HCT116 (cell line): ENCODE data around the gene PROSER3. TPM values are rescaled to one million over a fixed set of nuclear protein-coding genes. Genes with fewer than 3 reads are reported as not detected.

ENCODE experiments used
- ATAC-seq: fragments of 200-7000 bp; cut with Tn5 transposase; 2 replicates; pipeline ENCODE4 v1.9.1; 2020; ENCODE audit warnings: mild to moderate bottlenecking, moderate library complexity
- BruUV-seq: library from RNA; stranded (reverse); fragments of 400-500 nt; replicated peaks from 2 replicates; lab custom pipeline; 2021; lab: Mats Ljungman, UMichigan
- CTCF ChIA-PET: fragments of 300-600 bp; sonication (Branson Sonifier 250); formaldehyde crosslinking; loops from one replicate; lab custom pipeline; 2021; ENCODE audit warnings: antibody characterized with exemption; lab: Charles Lee
- POLR2A ChIA-PET: fragments of 300-600, 350-600 bp; sonication (Branson Sonifier 250); formaldehyde crosslinking; loops from one replicate; lab custom pipeline; 2021; ENCODE audit warnings: antibody characterized with exemption; lab: Charles Lee
- RAD21 ChIA-PET, 2 experiments: fragments of 300-600 bp; sonication (Branson Sonifier 250); formaldehyde crosslinking; loops; one replicate each; lab custom pipeline; 2023; ENCODE audit warnings: low total read pairs in 2 of 2; ENCODE audit not compliant: uncharacterized antibody in 2 of 2, unreplicated experiment in 2 of 2, low non-redundant PET in 1 of 2; lab: Charles Lee
- DNase-seq: peaks from one replicate; pipeline ENCODE4 v3.0.0-alpha.2; 2010; ENCODE audit warnings: low read depth, low spot score
- H2AFZ ChIP-seq: fragments of 200-600 bp; shearing (Covaris generic), sonication (generic); 2 replicates; pipeline ENCODE4 v1.6.1; 2017; ENCODE audit warnings: low read depth, mixed run types, mixed read lengths, antibody characterized with exemption, low read length; ENCODE audit not compliant: poor library complexity, severe bottlenecking
- H3K27ac ChIP-seq: 2 replicates; pipeline ENCODE4 v1.5.1; 2012; ENCODE audit warnings: low read depth, low read length
- H3K27me3 ChIP-seq: fragments of 200-600 bp; sonication (generic); 2 replicates; pipeline ENCODE4 v1.6.1; 2016; ENCODE audit warnings: mixed run types, low read length, mixed read lengths; ENCODE audit not compliant: insufficient read depth
- H3K36me3 ChIP-seq, 2 experiments: fragments of 200-500 bp in 1 of 2; fragments of 200-600 bp in 1 of 2; sonication (Bioruptor generic) in 1 of 2; sonication (generic) in 1 of 2; 2 replicates each; pipeline versions ENCODE4 v1.5.1 to v1.6.1; 2014 to 2016; ENCODE audit warnings: low read length in 2 of 2, inconsistent platforms in 1 of 2, mixed read lengths in 1 of 2, mixed run types in 1 of 2; ENCODE audit not compliant: insufficient read depth in 2 of 2, control insufficient read depth in 1 of 2
- H3K4me1 ChIP-seq, 2 experiments: fragments of 200-600 bp in 1 of 2; sonication (generic) in 1 of 2; 2 replicates each; pipeline versions ENCODE4 v1.5.1 to v1.6.1; 2012 to 2017; ENCODE audit warnings: low read length in 2 of 2, inconsistent platforms in 1 of 2, mild to moderate bottlenecking in 1 of 2, mixed read lengths in 1 of 2, mixed run types in 1 of 2, moderate library complexity in 1 of 2; ENCODE audit not compliant: insufficient read depth in 2 of 2, control insufficient read depth in 1 of 2
- H3K4me2 ChIP-seq: fragments of 200-600 bp; sonication (generic); 2 replicates; pipeline ENCODE4 v1.6.1; 2017; ENCODE audit warnings: mixed run types, low read length, mixed read lengths
- H3K4me3 ChIP-seq, 2 experiments: fragments of 200-600 bp in 1 of 2; sonication (generic) in 1 of 2; replicated peaks in 1 of 2; 2 replicates each; pipeline ENCODE4 v1.5.1; 2011 to 2016; ENCODE audit warnings: low read length in 2 of 2, control low read depth in 1 of 2, low read depth in 1 of 2, mild to moderate bottlenecking in 1 of 2, mixed read lengths in 1 of 2, mixed run types in 1 of 2
- H3K79me2 ChIP-seq: fragments of 200-600 bp; sonication (generic); 2 replicates; pipeline ENCODE4 v1.6.1; 2017; ENCODE audit warnings: mild to moderate bottlenecking, mixed run types, low read length, moderate library complexity, mixed read lengths; ENCODE audit not compliant: insufficient read depth
- H3K9ac ChIP-seq: fragments of 200-600 bp; sonication (generic); 2 replicates; pipeline ENCODE4 v1.6.1; 2016; ENCODE audit warnings: low read length, mixed read lengths
- H3K9me2 ChIP-seq: fragments of 200-600 bp; sonication (generic), shearing (Covaris generic); 2 replicates; pipeline ENCODE4 v1.6.1; 2017; ENCODE audit warnings: mixed run types, mild to moderate bottlenecking, moderate library complexity; ENCODE audit not compliant: insufficient read depth
- H3K9me3 ChIP-seq, 2 experiments: fragments of 200-500 bp in 1 of 2; fragments of 200-600 bp in 1 of 2; sonication (Bioruptor generic) in 1 of 2; sonication (generic) in 1 of 2; 2 replicates each; pipeline ENCODE4 v1.6.1; 2014 to 2017; ENCODE audit warnings: low read length in 2 of 2, mixed read lengths in 2 of 2, inconsistent platforms in 1 of 2, low read depth in 1 of 2, mild to moderate bottlenecking in 1 of 2, mixed run types in 1 of 2, moderate library complexity in 1 of 2; ENCODE audit not compliant: control insufficient read depth in 1 of 2, insufficient read depth in 1 of 2
- H4K20me1 ChIP-seq: fragments of 200-600 bp; sonication (generic), shearing (Covaris generic); 2 replicates; pipeline ENCODE4 v1.6.1; 2017; ENCODE audit warnings: mixed run types, mild to moderate bottlenecking, moderate library complexity; ENCODE audit not compliant: insufficient read depth
- CBX3 ChIP-seq: IDR thresholded peaks from 2 replicates; pipeline ENCODE4 v1.6.1; 2012; ENCODE audit warnings: low read depth
- CEBPB ChIP-seq: IDR thresholded peaks from 2 replicates; pipeline ENCODE4 v1.6.1; 2012; ENCODE audit warnings: low read depth
- CTCF ChIP-seq, 3 experiments: fragments of 200-600 bp in 1 of 3; sonication (generic) in 1 of 3; IDR thresholded peaks in 2 of 3; conservative IDR thresholded peaks in 1 of 3; 2 replicates each; pipeline ENCODE4 v1.5.1; 2012 to 2017; ENCODE audit warnings: low read depth in 2 of 3, low read length in 2 of 3, antibody characterized with exemption in 1 of 3, borderline replicate concordance in 1 of 3, control low read depth in 1 of 3, mild to moderate bottlenecking in 1 of 3, mixed read lengths in 1 of 3, mixed run types in 1 of 3, moderate library complexity in 1 of 3; ENCODE audit not compliant: insufficient read depth in 1 of 3
- EZH2 ChIP-seq: fragments of 200-600 bp; sonication (generic); IDR thresholded peaks from 2 replicates; pipeline ENCODE4 v1.6.1; 2017; ENCODE audit warnings: antibody characterized with exemption, mixed run types
- EZH2phosphoT487 ChIP-seq: fragments of 200-600 bp; IDR thresholded peaks from 2 replicates; pipeline ENCODE4 v1.6.1; 2018; ENCODE audit warnings: antibody characterized with exemption, borderline replicate concordance
- MAX ChIP-seq: IDR thresholded peaks from 2 replicates; pipeline ENCODE4 v1.6.1; 2012
- POLR2A ChIP-seq: IDR thresholded peaks from 2 replicates; pipeline ENCODE4 v1.7.0; 2011; ENCODE audit warnings: borderline replicate concordance; ENCODE audit not compliant: insufficient read depth, insufficient read length; ENCODE audit errors: extremely low read depth
- POLR2AphosphoS5 ChIP-seq: IDR thresholded peaks from 2 replicates; pipeline ENCODE4 v1.6.1; 2011; ENCODE audit warnings: mild to moderate bottlenecking, low read depth, low read length, moderate library complexity
- SIN3A ChIP-seq: IDR thresholded peaks from 2 replicates; pipeline ENCODE4 v1.6.1; 2012; ENCODE audit warnings: low read depth
- SRF ChIP-seq: IDR thresholded peaks from 2 replicates; pipeline ENCODE4 v1.6.1; 2012; ENCODE audit warnings: low read depth
- YY1 ChIP-seq: IDR thresholded peaks from 2 replicates; pipeline ENCODE4 v1.6.1; 2011; ENCODE audit warnings: low read length, low read depth, moderate library complexity, mild to moderate bottlenecking; ENCODE audit not compliant: insufficient replicate concordance; ENCODE audit errors: extremely low read depth
- ZFX ChIP-seq: fragments of 450-650 bp; IDR thresholded peaks from 2 replicates; pipeline ENCODE4 v1.6.1; 2017
- ZNF274 ChIP-seq: fragments of 200-500 bp; sonication (Bioruptor generic); IDR thresholded peaks from 2 replicates; pipeline ENCODE4 v1.6.1; 2014; ENCODE audit warnings: mild to moderate bottlenecking, low read depth, low read length, inconsistent platforms
- intact Hi-C: fragments of 100-400 bp; cut with micrococcal nuclease; formaldehyde crosslinking; loops from 2 replicates; pipeline ENCODE4 v1.10.0; 2022
- total RNA-seq: library from RNA; stranded (reverse); gene quantifications from one replicate; pipeline ENCODE4 v1.2.1, GENCODE V29; 2021; ENCODE audit not compliant: unreplicated experiment
- TF ChIP-seq, protein P1 (sequence below): IDR thresholded peaks from 2 replicates; pipeline ENCODE4 v1.6.1; 2012

The PROSER3 gene
- total RNA-seq, 1 experiment from 2014 or later, result 42.5 TPM

GRCh38 chr19:35757231-35757748 is 686 bp upstream of the PROSER3 start:
- peak overlapping the region; percentile 56 for H3K9ac ChIP-seq
- H2AFZ ChIP-seq, result no peak overlapping the region
- H3K9me2 ChIP-seq, result no peaks in the 10 kb centered on the region
- H3K27me3 ChIP-seq, result no peaks in the 10 kb centered on the region
- H3K4me2 ChIP-seq, result peak overlapping the region; percentile 83
- H4K20me1 ChIP-seq, result no peaks in the 10 kb centered on the region
- peaks cover 4 to 12% of the 10 kb centered on the region in 2 experiments; a peak in 3 of 4 replicates for H3K36me3 ChIP-seq
- DNase-seq, result no peak
- H3K79me2 ChIP-seq, result peaks cover 17% of the 10 kb centered on the region
- intact Hi-C loops, result no loop called here
- CTCF ChIA-PET, result interaction anchor here (1.0 kb wide), 1 partner anchor 9 kb away, joined by 5 read pairs; the partner anchor contains the start of gene LIN37
- H3K9me3 ChIP-seq, result no peaks in the 10 kb centered on the region
- peak overlapping the region; percentile 92 to 96 for H3K4me3 ChIP-seq
- RAD21 ChIA-PET, result interaction anchor here in 1 of 2 experiments (0.6 kb wide), 1 partner anchor 9 kb away, joined by 6 read pairs; no protein-coding TSS in a partner anchor
- H3K4me1 ChIP-seq, result peaks cover 14 to 25% of the 10 kb centered on the region in 2 experiments
- peak; percentile 10 for TF ChIP-seq POLR2A
- no peak for TF ChIP-seq SIN3A
- peak; percentile 72; the same call in 1 of the 2 replicates for TF ChIP-seq ZFX
- BruUV-seq, result TSS peak; percentile 95
- H3K27ac ChIP-seq, result peak overlapping the region; percentile 75
- POLR2A ChIA-PET, result interaction anchor here (0.9 to 2.3 kb wide), 3 partner anchors 9 to 12 kb away, joined by 3 to 20 read pairs (median 4); partner anchors contain the start of genes LIN37, PSENEN and U2AF1L4
- peak; percentile 33 for ATAC-seq

DNA sequence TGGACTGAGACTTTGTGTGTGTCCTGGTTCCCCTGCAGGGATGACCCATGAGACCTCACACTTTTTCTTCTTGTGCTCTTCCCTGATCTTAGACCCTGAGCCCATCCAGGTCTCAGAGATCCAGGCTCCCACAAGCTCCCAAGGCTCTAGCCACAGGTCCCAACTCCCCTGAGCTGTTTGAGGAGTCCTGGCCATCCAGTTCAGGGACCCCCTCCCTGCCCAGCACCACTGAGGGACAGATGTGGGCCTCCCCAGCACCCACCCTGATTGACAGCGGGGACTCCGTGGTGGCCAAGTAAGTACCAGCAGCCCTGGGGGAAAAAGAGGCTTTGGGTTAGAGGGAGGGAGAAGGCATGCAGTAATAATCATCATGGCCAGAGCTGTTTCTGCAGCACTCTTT is 1.7 kb downstream of the PROSER3 start:
- H3K4me2 ChIP-seq, result peak overlapping the region; percentile 83; the same call in 1 of the 2 replicates
- no peaks in the 10 kb centered on the region for H4K20me1 ChIP-seq
- no peaks in the 10 kb centered on the region for H3K9me3 ChIP-seq
- no peaks in the 10 kb centered on the region for H3K9me2 ChIP-seq
- H3K27ac ChIP-seq, result no peak overlapping the region
- ATAC-seq, result no peak
- no TSS peak for BruUV-seq
- DNase-seq, result no peak
- H3K4me3 ChIP-seq, result no peak overlapping the region
- ChIA-PET CTCF (no interaction called here), RAD21 (no interaction called here), POLR2A (interaction anchor here (1.2 kb wide), 1 partner anchor 11 kb away, joined by 5 read pairs; the partner anchor contains the start of gene LIN37)
- intact Hi-C loops, result no loop called here
- no peak overlapping the region for H3K9ac ChIP-seq
- no peaks in the 10 kb centered on the region for H3K27me3 ChIP-seq
- H3K4me1 ChIP-seq, result peaks cover 14 to 25% of the 10 kb centered on the region in 2 experiments
- peaks cover 17% of the 10 kb centered on the region for H3K79me2 ChIP-seq
- H2AFZ ChIP-seq, result no peak overlapping the region
- H3K36me3 ChIP-seq, result peaks cover 4 to 12% of the 10 kb centered on the region in 2 experiments; a peak in 2 of 4 replicates
- TF ChIP-seq CBX3 (no peak), POLR2AphosphoS5 (no peak), YY1 (no peak), SRF (no peak), CEBPB (no peak), ZNF274 (no peak), EZH2phosphoT487 (no peak), MAX (no peak), ZFX (no peak), CTCF (IDR thresholded peaks at IDR 0.05 in 2 of 3, conservative IDR thresholded peaks at IDR 0.05 in 1 of 3; ENCODE audit: borderline replicate concordance in 1 of 3, insufficient read depth in 1 of 3, low read depth in 2 of 3, low read length in 2 of 3) (no peak), EZH2 (no peak)
- TF ChIP-seq, protein P1, sequence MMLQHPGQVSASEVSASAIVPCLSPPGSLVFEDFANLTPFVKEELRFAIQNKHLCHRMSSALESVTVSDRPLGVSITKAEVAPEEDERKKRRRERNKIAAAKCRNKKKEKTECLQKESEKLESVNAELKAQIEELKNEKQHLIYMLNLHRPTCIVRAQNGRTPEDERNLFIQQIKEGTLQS, result no peak
